PC-9 (cell line): ENCODE measurements around the gene GZMA.

Experiments
- EZH2 ChIP-seq: fragments of 200-600 bp; sonication (generic); IDR thresholded peaks from 2 replicates; pipeline ENCODE4 v1.8.0; 2017; ENCODE audit warnings: antibody characterized with exemption, low read depth
- TF ChIP-seq, protein P1 (sequence below): fragments of 200-600 bp; sonication (generic); conservative IDR thresholded peaks from 2 replicates; pipeline ENCODE4 v1.6.1; 2017; ENCODE audit warnings: mixed run types, antibody characterized with exemption, mild to moderate bottlenecking, moderate library complexity

DNA sequence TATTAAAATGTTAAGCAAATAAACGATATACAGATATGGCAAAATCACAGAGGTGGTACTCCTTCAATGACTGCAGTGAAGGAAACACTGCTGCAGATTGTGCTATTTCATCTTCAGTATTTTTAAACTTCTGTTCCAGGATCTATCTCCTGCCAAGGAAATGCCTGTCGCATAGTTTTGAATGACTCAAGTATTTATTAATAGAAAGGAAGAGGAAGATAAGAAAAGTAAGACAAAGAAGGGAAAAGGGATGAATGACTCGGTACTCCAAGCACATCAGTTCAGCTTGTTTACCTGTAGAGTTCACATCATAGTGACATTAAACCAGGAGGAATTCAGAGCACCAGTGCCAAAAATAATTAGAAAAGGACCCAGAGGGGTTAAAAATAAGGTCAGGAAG is 52.4 kb downstream of the GZMA start:
- TF ChIP-seq, protein P1, sequence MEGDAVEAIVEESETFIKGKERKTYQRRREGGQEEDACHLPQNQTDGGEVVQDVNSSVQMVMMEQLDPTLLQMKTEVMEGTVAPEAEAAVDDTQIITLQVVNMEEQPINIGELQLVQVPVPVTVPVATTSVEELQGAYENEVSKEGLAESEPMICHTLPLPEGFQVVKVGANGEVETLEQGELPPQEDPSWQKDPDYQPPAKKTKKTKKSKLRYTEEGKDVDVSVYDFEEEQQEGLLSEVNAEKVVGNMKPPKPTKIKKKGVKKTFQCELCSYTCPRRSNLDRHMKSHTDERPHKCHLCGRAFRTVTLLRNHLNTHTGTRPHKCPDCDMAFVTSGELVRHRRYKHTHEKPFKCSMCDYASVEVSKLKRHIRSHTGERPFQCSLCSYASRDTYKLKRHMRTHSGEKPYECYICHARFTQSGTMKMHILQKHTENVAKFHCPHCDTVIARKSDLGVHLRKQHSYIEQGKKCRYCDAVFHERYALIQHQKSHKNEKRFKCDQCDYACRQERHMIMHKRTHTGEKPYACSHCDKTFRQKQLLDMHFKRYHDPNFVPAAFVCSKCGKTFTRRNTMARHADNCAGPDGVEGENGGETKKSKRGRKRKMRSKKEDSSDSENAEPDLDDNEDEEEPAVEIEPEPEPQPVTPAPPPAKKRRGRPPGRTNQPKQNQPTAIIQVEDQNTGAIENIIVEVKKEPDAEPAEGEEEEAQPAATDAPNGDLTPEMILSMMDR: no peak
- TF ChIP-seq EZH2: no peak
